ENCODE data around the gene LDLRAD3.

DNA sequence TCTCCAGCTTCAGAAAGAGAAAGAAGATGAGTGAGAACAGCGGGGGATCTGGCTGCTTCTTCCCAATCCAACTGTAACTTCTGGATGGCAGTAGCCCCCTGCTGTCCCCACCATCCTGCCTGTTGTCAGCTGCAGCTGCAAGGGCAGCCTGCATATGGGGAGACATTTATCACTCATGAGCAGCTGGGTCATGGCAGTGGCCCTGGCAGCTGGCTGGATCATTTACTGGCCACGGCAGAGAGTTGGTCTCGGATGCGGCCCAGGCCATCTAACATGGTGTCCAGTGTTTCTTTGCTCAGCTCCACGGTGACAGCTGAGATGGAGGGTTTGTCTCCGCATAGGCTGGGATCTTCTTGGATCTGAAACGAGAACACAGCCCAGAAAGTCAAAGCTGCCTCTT, 330.6 kb downstream of the LDLRAD3 start:
- TF ChIP-seq, protein P1, sequence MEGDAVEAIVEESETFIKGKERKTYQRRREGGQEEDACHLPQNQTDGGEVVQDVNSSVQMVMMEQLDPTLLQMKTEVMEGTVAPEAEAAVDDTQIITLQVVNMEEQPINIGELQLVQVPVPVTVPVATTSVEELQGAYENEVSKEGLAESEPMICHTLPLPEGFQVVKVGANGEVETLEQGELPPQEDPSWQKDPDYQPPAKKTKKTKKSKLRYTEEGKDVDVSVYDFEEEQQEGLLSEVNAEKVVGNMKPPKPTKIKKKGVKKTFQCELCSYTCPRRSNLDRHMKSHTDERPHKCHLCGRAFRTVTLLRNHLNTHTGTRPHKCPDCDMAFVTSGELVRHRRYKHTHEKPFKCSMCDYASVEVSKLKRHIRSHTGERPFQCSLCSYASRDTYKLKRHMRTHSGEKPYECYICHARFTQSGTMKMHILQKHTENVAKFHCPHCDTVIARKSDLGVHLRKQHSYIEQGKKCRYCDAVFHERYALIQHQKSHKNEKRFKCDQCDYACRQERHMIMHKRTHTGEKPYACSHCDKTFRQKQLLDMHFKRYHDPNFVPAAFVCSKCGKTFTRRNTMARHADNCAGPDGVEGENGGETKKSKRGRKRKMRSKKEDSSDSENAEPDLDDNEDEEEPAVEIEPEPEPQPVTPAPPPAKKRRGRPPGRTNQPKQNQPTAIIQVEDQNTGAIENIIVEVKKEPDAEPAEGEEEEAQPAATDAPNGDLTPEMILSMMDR (IDR thresholded peaks at IDR 0.05): no peak
- no peak for TF ChIP-seq POLR2AphosphoS5 (IDR thresholded peaks at IDR 0.05)

Measured in prostate gland (tissue), 2 donors.